IgD-negative memory B cell (primary cell): ENCODE data around the gene S100B. TPM values are rescaled to one million over a fixed set of nuclear protein-coding genes. Genes with fewer than 3 reads are reported as not detected.

Source experiments
- H3K27ac Mint-ChIP-seq, 3 donors: one replicate each; pipeline ENCODE4 v1.8.0; 2020 to 2022; ENCODE audit warnings: mild to moderate bottlenecking in 3 of 3, mixed read lengths in 3 of 3, moderate library complexity in 1 of 3
- H3K27me3 Mint-ChIP-seq: one replicate; pipeline ENCODE4 v1.8.0; 2021; ENCODE audit warnings: mixed read lengths
- H3K36me3 Mint-ChIP-seq: one replicate; pipeline ENCODE4 v1.8.0; 2020; ENCODE audit warnings: mild to moderate bottlenecking, mixed read lengths
- H3K4me1 Mint-ChIP-seq, 3 donors: one replicate each; pipeline ENCODE4 v1.8.0; 2020 to 2022; ENCODE audit warnings: mixed read lengths in 3 of 3, mild to moderate bottlenecking in 1 of 3
- H3K4me3 Mint-ChIP-seq, 4 donors: one replicate each; pipeline ENCODE4 v1.8.0; 2020 to 2022; ENCODE audit warnings: mild to moderate bottlenecking in 4 of 4, mixed read lengths in 4 of 4, moderate library complexity in 3 of 4
- H3K9me3 Mint-ChIP-seq, 3 donors: one replicate each; pipeline ENCODE4 v1.8.0; 2020 to 2021; ENCODE audit warnings: mixed read lengths in 3 of 3, mild to moderate bottlenecking in 1 of 3
- polyA plus RNA-seq: library from polyadenylated mRNA; unstranded; fragments of 300-500 nt; fragmentation: Illumina TruSeq; gene quantifications from one replicate; pipeline ENCODE4 v1.2.3, GENCODE V29; 2021

The S100B gene
- polyA plus RNA-seq, 1 donor from 2014 or later, result 4.2 TPM

DNA sequence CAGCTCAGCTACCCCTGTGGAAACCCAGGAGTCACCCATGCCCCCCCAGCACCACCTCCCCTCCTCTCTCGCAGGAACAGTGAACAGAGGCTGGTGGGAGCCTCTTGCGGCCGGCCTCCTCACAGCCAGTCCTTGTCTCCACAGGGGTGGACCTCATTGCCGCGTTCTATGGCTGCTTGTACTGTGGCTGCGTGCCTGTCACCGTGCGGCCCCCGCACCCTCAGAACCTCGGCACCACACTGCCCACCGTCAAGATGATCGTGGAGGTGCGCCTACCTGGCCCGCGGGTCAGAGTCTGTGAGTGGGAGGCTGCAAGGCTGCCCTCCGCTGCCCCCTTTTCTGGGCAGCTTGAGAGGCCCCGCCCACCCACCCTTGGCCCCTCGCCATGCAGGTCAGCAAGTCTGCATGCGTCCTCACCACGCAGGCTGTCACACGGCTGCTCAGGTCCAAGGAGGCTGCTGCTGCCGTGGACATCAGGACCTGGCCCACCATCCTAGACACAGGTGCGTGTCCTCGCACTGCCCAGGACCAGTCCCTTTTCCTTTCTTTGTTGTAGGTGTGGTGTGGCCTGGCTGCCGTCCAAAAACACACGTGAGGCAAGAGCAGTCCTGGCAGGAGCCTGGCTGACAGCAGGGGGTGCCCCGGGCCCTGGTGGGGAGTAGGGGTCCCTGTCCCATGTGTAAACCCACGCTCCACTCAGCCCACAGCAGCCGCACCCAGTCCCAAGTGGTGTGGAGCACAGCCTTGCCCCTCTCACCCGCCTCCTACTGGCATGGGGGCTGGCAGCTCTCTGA lies 50.3 kb downstream of the S100B start:
- Mint-ChIP-seq H3K36me3 (peaks cover 4% of the 10 kb centered on the region), H3K4me1 (peaks cover 14 to 21% (median 14%) of the 10 kb centered on the region in 3 donors), H3K27me3 (no peaks in the 10 kb centered on the region), H3K9me3 (no peaks in the 10 kb centered on the region), H3K27ac (peak overlapping the region in 1 of 3 donors; percentile 69), H3K4me3 (no peak overlapping the region)

DNA sequence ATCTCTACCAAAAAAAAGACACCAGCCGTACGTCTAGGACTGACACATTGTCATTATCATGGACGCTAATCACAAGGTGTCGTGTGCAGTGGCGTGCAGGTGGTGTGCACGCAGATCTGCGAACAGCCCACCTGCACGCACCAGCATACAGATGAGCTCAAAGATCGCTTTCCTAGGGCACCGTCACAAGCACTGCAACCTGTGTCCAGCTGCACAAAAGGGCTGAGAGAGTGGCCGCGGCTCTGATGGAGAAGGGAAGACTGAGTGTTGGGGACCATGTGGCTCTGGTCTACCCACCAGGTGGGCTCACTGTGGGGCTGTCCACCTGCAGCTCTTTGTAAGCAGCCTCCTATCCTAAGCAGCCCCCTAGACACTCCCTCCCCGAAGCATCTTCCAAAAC lies 50.9 kb downstream of the S100B start:
- H3K4me1 Mint-ChIP-seq, result peaks cover 12 to 16% (median 13%) of the 10 kb centered on the region in 3 donors
- peaks cover 6% of the 10 kb centered on the region for H3K36me3 Mint-ChIP-seq
- H3K27ac Mint-ChIP-seq, result peak overlapping the region in 1 of 3 donors; percentile 43
- H3K9me3 Mint-ChIP-seq, result no peaks in the 10 kb centered on the region
- H3K27me3 Mint-ChIP-seq, result no peaks in the 10 kb centered on the region
- H3K4me3 Mint-ChIP-seq, result no peak overlapping the region

GRCh38 chr21:46552865-46553379 lies 52.0 kb downstream of the S100B start:
- H3K27me3 Mint-ChIP-seq, result no peaks in the 10 kb centered on the region
- peaks cover 0 to 3% (median 2%) of the 10 kb centered on the region in 3 donors for H3K9me3 Mint-ChIP-seq
- H3K36me3 Mint-ChIP-seq, result peaks cover 10% of the 10 kb centered on the region
- H3K4me1 Mint-ChIP-seq, result peaks cover 16 to 20% (median 17%) of the 10 kb centered on the region in 3 donors
- no peak overlapping the region for H3K4me3 Mint-ChIP-seq
- peak overlapping the region; percentile 48 to 91 (median 74) for H3K27ac Mint-ChIP-seq

DNA sequence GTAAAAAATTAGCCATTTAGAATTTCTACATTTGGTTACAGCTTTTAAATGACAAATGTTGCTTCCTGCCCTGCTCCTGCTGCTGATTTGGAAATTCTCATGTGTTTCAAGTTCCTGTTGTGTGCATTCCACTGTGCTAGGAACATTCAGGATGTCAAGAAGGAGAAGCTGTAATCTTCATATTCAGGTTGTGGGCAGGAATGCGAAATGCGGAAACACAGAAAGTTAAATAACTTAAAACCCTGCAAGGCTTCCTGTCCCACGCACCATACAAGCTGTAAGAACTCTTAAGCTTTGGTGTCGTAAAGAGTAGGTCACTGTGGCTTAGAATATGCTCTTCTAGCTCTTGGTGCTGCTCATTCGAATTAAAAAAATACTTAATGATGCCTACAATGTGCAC lies 52.6 kb downstream of the S100B start:
- no peaks in the 10 kb centered on the region for H3K27me3 Mint-ChIP-seq
- peaks cover 0 to 3% (median 2%) of the 10 kb centered on the region in 3 donors for H3K9me3 Mint-ChIP-seq
- H3K4me3 Mint-ChIP-seq, result no peak overlapping the region
- H3K4me1 Mint-ChIP-seq, result peaks cover 16 to 20% (median 17%) of the 10 kb centered on the region in 3 donors
- peaks cover 10% of the 10 kb centered on the region for H3K36me3 Mint-ChIP-seq
- H3K27ac Mint-ChIP-seq, result peak overlapping the region; percentile 31 to 91 (median 48)

DNA sequence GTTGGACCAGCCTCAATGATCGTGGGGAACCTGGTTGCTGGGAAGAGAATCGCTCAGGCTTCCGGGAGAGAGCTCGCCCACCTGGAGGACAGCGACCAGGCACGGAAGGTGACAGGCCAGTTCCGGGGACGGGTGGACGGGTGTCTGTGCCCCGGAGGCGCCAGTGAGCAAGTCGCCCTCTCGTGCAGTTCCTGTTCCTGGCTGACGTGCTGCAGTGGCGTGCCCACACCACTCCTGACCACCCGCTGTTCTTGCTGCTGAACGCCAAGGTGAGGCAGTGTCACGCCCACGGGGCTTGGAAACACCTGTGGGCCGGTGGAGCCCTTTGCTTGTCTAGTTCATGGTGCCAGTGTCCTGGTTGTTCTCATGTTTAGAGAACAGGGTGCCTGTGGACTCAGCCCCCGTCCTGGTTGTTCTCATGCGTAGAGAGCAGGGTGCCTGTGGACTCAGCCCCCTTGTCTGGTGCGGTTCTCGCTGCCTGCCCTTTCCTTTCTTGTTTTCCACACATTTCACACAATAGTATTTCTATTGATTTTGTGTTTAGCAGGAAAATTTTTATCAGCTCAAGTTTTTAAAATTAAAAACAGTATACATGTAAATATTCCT lies 53.1 kb downstream of the S100B start:
- H3K36me3 Mint-ChIP-seq, result peaks cover 8% of the 10 kb centered on the region
- peaks cover 16 to 20% (median 17%) of the 10 kb centered on the region in 3 donors for H3K4me1 Mint-ChIP-seq
- peaks cover 0 to 3% (median 2%) of the 10 kb centered on the region in 3 donors for H3K9me3 Mint-ChIP-seq
- H3K27me3 Mint-ChIP-seq, result no peaks in the 10 kb centered on the region
- peak overlapping the region in 3 of 4 donors; percentile 25 to 83 (median 82) for H3K4me3 Mint-ChIP-seq
- peak overlapping the region; percentile 48 to 91 (median 73) for H3K27ac Mint-ChIP-seq

DNA sequence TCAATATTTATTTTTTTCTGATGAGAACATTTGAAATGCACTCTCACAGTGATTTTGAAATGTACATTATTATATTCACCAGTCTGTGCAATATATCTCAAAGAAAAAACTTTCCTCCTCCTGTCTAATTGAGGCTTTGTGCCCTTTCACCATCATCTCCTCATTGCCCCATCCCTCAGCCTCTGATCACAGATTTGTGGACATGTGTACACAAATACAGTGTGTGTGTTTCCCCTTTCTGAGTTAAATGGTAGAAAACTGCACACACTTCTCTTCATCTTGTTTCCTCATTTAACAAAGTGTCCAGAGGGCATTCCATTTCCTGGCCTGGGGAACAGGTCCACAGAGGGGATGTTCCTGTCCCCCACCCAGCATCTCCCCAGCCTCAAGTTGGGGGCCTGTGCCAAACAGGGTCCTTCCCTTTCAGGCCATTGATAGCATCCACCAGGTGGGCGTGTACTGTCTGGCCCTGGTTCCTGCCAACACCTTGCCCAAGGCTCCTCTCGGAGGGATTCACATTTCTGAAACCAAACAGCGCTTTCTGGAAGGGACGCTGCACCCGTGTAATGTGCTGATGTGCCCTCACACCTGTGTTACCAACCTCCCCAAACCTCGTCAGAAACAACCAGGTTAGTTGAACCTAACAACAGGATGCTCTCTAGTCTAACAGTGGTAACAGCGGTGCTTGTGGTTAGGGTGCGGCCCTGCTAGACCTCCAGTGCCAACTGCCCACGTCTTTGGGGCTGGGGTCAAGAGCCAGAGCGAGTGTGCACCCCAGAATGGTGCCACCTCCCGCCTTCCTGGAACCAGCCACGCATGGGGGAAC lies 54.6 kb downstream of the S100B start:
- Mint-ChIP-seq H3K9me3 (peaks cover 0 to 3% (median 2%) of the 10 kb centered on the region in 3 donors), H3K36me3 (peaks cover 5% of the 10 kb centered on the region), H3K27me3 (no peaks in the 10 kb centered on the region), H3K27ac (peak overlapping the region; percentile 79 to 91 (median 88)), H3K4me3 (peak overlapping the region in 3 of 4 donors; percentile 9 to 82 (median 80)), H3K4me1 (peaks cover 16 to 20% (median 17%) of the 10 kb centered on the region in 3 donors)

DNA sequence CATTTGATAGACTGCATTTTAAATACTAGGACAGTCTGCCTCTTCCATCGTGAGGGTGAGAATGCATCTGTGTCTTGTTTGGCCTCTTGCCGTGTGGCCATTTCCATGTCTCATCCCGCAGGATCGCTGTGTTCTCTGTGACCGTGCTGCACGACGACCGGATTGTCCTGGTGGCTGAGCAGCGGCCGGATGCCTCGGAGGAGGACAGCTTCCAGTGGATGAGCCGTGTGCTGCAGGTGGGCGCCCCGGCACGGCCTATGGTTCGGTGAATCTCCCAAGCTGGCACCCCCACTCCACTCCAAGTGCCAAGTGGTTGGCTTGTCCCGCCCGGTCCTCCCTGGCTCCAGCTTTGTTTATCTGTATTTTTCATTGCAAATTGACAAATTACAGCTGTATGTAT lies 55.2 kb downstream of the S100B start:
- Mint-ChIP-seq H3K9me3 (peaks cover 0 to 3% (median 2%) of the 10 kb centered on the region in 3 donors), H3K27ac (no peak overlapping the region), H3K36me3 (peaks cover 5% of the 10 kb centered on the region), H3K27me3 (no peaks in the 10 kb centered on the region), H3K4me3 (no peak overlapping the region), H3K4me1 (peaks cover 16 to 20% (median 17%) of the 10 kb centered on the region in 3 donors)

Other genes starting within 250 kb of the S100B start
- 7.6 TPM for gene DIP2A, start 146.2 kb downstream of the S100B start, polyA plus RNA-seq
- gene PRMT2, start 30.6 kb upstream of the S100B start, polyA plus RNA-seq, result 108 TPM